Measurements from ENCODE around the gene BAK1. TPM values are rescaled to one million over a fixed set of nuclear protein-coding genes. Genes with fewer than 3 reads are reported as not detected.
"Not testable (repeated sequence)": the region's sequence is repeated elsewhere in the genome, so short reads cannot be mapped to it uniquely, and the experiment has no call there.

Gene BAK1
- total and polyA plus RNA-seq, 2 donors (not counting 1 experiment from before 2014, with no cell fraction given): 12.9 to 13.0 TPM

- not testable (repeated sequence) for H3K27ac ChIP-seq (ENCODE audit: insufficient read depth, low read length); H3K9me3 ChIP-seq (ENCODE audit: control insufficient read depth, insufficient read depth, low read depth, low read length); H3K79me2 ChIP-seq (ENCODE audit: control insufficient read depth, insufficient read depth, low read length); H3K27me3 ChIP-seq (ENCODE audit: control insufficient read depth, insufficient read depth, low read length); H3K4me1 ChIP-seq (ENCODE audit: control insufficient read depth, extremely low read depth, insufficient read depth, low read length); DNase-seq (ENCODE audit: low read depth in 2 of 2); H3K4me2 ChIP-seq (ENCODE audit: extremely low read depth, insufficient read depth, low read length); H3K9ac ChIP-seq (ENCODE audit: insufficient read depth, low read length); H3K4me3 ChIP-seq (replicated peaks in 1 of 4; ENCODE audit: control extremely low read depth in 1 of 4, insufficient read depth in 1 of 4, low read depth in 3 of 4, low read length in 4 of 4); H3K36me3 ChIP-seq (ENCODE audit: control insufficient read depth, insufficient read depth, low read length); H2AFZ ChIP-seq (ENCODE audit: low read length); H4K20me1 ChIP-seq (ENCODE audit: control insufficient read depth, extremely low read depth, insufficient read depth, low read length)
These were observed 49.5 kb downstream of the BAK1 start for GRCh38 chr6:33530617-33531016.

Other genes starting within 250 kb of the BAK1 start
- 0.51 and 5.3 TPM in 2 replicates for gene KIFC1, start 188.5 kb downstream of the BAK1 start, total RNA-seq
- gene KIFC1, start 188.5 kb downstream of the BAK1 start, polyA plus RNA-seq: 8.0 and 36.6 TPM in 2 replicates
- gene PHF1, start 169.3 kb downstream of the BAK1 start, total RNA-seq: 24.4 and 28.9 TPM in 2 replicates
- gene PHF1, start 169.3 kb downstream of the BAK1 start, polyA plus RNA-seq: 29.6 and 32.9 TPM in 2 replicates
- 105 and 127 TPM in 2 replicates for gene CUTA, start 162.2 kb downstream of the BAK1 start, total RNA-seq
- 264 and 347 TPM in 2 replicates for gene CUTA, start 162.2 kb downstream of the BAK1 start, polyA plus RNA-seq
- 4.6 and 7.3 TPM in 2 replicates for gene SYNGAP1, start 160.2 kb downstream of the BAK1 start, total RNA-seq
- 3.6 and 5.9 TPM in 2 replicates for gene SYNGAP1, start 160.2 kb downstream of the BAK1 start, polyA plus RNA-seq
- 4.1 and 4.9 TPM in 2 replicates for gene ZBTB9, start 125.7 kb downstream of the BAK1 start, total RNA-seq
- gene ZBTB9, start 125.7 kb downstream of the BAK1 start, polyA plus RNA-seq: 5.2 and 6.7 TPM in 2 replicates
- gene ITPR3, start 41.0 kb upstream of the BAK1 start, total RNA-seq: 19.3 and 43.4 TPM in 2 replicates
- gene ITPR3, start 41.0 kb upstream of the BAK1 start, polyA plus RNA-seq: 9.6 and 36.8 TPM in 2 replicates
- gene UQCC2, start 131.4 kb upstream of the BAK1 start, total RNA-seq: 22.9 and 36.5 TPM in 2 replicates
- gene UQCC2, start 131.4 kb upstream of the BAK1 start, polyA plus RNA-seq: 33.8 and 48.3 TPM in 2 replicates
- 1.8 and 5.4 TPM in 2 replicates for gene IP6K3, start 166.6 kb upstream of the BAK1 start, total RNA-seq
- gene IP6K3, start 166.6 kb upstream of the BAK1 start, polyA plus RNA-seq: 0.46 and 0.84 TPM in 2 replicates
- 51.9 and 61.9 TPM in 2 replicates for gene LEMD2, start 208.9 kb upstream of the BAK1 start, total RNA-seq
- gene LEMD2, start 208.9 kb upstream of the BAK1 start, polyA plus RNA-seq: 23.6 and 25.7 TPM in 2 replicates
- gene MLN, start 223.7 kb upstream of the BAK1 start, total RNA-seq: not detected in 2 replicates
- not detected in 2 replicates for gene MLN, start 223.7 kb upstream of the BAK1 start, polyA plus RNA-seq